ENCODE measurements around the gene CNPY1. TPM values are rescaled to one million over a fixed set of nuclear protein-coding genes. Genes with fewer than 3 reads are reported as not detected.

CNPY1 gene
- total and polyA plus RNA-seq, 9 of the 15 experiments (the other 6 are each of a cell fraction or from before 2014, with no cell fraction given) = not detected

GRCh38 chr7:155487509-155488482, 58.6 kb downstream of the CNPY1 start:
- Histone ChIP-seq H4K20me1 (replicated peaks; ENCODE audit: control insufficient read depth, insufficient read depth, low read length) (peaks cover 13% of the 10 kb centered on the region; the same call in 1 of the 2 replicates), H3K9ac (ENCODE audit: insufficient read depth in 1 of 2, low read depth in 2 of 2, low read length in 2 of 2) (no peak overlapping the region), H3K27me3 (ENCODE audit: control insufficient read depth in 2 of 2, insufficient read depth in 2 of 2, low read length in 2 of 2) (peaks cover 84 to 93% of the 10 kb centered on the region in 2 experiments), H3K4me2 (ENCODE audit: insufficient read depth, low read length) (no peak overlapping the region), H3K9me3 (replicated peaks; ENCODE audit: control insufficient read depth, insufficient read depth, low read depth, low read length) (no peaks in the 10 kb centered on the region), H2AFZ (ENCODE audit: low read depth, low read length) (no peak overlapping the region), H3K36me3 (ENCODE audit: control insufficient read depth, insufficient read depth, low read length) (no peaks in the 10 kb centered on the region), H3K9me1 (ENCODE audit: control insufficient read depth, insufficient read depth, low read length) (no peaks in the 10 kb centered on the region), H3K4me3 (no peak overlapping the region), H3K4me1 (replicated peaks in 1 of 2; ENCODE audit: control insufficient read depth in 2 of 2, insufficient read depth in 2 of 2, low read length in 2 of 2) (peaks cover 0 to 15% of the 10 kb centered on the region in 2 experiments; a peak in 2 of 5 replicates), H3K79me2 (ENCODE audit: control insufficient read depth, insufficient read depth, low read length) (no peaks in the 10 kb centered on the region), H3K27ac (ENCODE audit: extremely low read depth, low read depth, low read length) (no peak overlapping the region)
- no peak for DNase-seq (ENCODE audit: extremely low read depth in 1 of 4, low spot score in 3 of 4)
- WGBS (ENCODE audit: insufficient coverage, low coverage, missing lambda C conversion rate) = 2% methylated on average over 26 of the region's 31 CpGs
- ATAC-seq = no peak
- no TSS peak for BruUV-seq (replicated peaks)
- intact Hi-C loops (cut with micrococcal nuclease) (no loop called here), in situ Hi-C loops (cut with MboI) (no loop called here)
- no peak for FAIRE-seq
- CTCF ChIA-PET (ENCODE audit: low intra/inter-chr PET ratio) = no interaction called here
- POLR2A ChIA-PET = interaction anchor here (0.6 to 1.7 kb wide), 3 partner anchors 10 to 37 kb away, joined by 3 to 7 read pairs (median 3); no protein-coding TSS in a partner anchor
- TF ChIP-seq CBX8 (IDR thresholded peaks at IDR 0.05; ENCODE audit: borderline replicate concordance, extremely low read depth, low read depth, low read length, poor library complexity, severe bottlenecking) (no peak), SNIP1 (IDR thresholded peaks at IDR 0.05; ENCODE audit: low read depth) (no peak), ZNF197 (CRISPR knock-in tag; IDR thresholded peaks at IDR 0.05; ENCODE audit: low read depth) (no peak), YY1 (IDR thresholded peaks at IDR 0.05; ENCODE audit: borderline replicate concordance in 1 of 3, control insufficient read depth in 1 of 3, extremely low read depth in 1 of 3, insufficient read depth in 3 of 3, insufficient read length in 1 of 3, insufficient replicate concordance in 2 of 3, low read depth in 1 of 3, low read length in 2 of 3) (no peak), ZNF324 (CRISPR knock-in tag; IDR thresholded peaks at IDR 0.05) (no peak), ZNF124 (CRISPR knock-in tag; IDR thresholded peaks at IDR 0.05) (no peak), ZC3H4 (CRISPR knock-in tag; IDR thresholded peaks at IDR 0.05; ENCODE audit: borderline replicate concordance) (no peak), MIER1 (IDR thresholded peaks at IDR 0.05; ENCODE audit: low read depth) (no peak), ZNF12 (CRISPR knock-in tag; IDR thresholded peaks at IDR 0.05) (no peak), ATF4 (CRISPR knock-in tag; IDR thresholded peaks at IDR 0.05) (no peak)

Data from K562 (cell line).